ENCODE data around the gene SNRK.

Gene SNRK

DNA sequence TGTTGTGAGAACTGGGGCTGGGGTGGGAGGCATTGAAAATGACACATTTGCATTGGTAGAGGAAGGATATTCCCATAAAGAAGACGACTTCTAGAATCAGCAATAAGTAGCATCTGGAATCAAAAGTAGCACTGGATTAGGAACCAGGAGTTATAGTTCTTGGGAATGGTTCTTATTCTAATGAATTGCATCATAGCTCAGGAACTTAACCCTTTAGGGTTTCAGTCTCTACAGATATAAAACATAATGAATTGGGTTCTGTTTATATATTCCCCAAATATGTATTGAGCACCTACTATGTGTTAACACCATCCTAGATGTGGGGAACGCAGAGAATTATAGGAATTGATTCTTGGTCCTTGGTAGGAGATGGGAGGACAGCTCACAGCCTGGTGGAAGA lies 16.3 kb upstream of the SNRK start:
- DNase-seq, result no peak

DNA sequence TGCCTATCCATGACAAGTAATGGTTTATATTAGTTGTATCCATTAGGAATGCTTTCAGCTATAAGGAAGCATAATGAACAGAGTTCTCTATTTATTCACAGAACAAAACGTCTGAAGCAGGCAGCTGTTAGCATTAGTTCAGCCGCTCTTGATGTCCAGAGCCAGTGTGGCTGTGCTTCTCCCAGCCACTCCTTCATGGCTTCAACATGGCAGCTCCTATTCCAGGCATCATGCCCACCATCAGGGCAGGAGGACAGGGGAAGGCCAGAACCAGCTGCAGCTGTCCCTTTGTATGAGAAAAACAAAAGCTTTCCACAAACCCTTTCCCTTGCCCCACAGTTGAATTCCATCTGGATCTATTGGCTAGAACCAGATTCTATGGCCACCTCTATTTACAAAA lies 12.9 kb upstream of the SNRK start:
- no peak for DNase-seq

DNA sequence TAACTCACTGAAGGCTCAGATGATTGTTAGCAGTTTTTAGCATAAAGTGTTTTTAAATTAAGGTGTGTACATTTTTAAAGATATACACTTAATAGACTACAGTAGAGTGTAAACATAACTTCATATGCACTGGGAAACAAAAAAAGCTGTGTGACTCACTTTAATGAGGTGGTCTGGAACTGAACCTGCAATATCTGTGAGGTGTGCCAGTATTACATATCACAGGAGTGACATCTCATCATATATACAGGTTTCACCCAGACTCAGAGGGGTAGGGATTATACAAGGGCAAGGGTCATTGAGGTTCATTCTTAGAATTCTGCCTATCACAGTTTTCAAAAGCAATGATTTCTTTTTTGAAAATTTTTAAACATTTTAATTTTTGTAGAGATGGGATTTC lies 7.3 kb upstream of the SNRK start:
- no peak for DNase-seq

DNA sequence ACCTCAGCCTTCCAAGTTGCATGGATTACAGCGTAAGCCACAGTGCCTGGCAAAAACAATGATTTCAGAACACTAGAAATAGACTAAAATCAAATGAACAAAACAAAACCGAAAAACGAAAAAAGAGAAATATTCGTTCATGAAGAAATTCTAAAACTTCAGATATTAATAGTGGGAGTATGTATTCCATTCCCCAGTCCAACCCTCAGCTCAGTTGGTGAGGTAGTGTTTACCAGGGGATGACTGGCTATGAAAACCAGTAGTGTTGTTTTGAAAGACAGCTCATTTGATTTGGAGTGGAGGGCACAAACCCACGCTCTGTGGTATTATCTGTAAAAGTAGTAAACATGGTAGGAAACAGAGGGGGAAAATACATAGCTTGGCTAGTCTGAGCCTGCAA lies 6.8 kb upstream of the SNRK start:
- DNase-seq, result no peak

DNA sequence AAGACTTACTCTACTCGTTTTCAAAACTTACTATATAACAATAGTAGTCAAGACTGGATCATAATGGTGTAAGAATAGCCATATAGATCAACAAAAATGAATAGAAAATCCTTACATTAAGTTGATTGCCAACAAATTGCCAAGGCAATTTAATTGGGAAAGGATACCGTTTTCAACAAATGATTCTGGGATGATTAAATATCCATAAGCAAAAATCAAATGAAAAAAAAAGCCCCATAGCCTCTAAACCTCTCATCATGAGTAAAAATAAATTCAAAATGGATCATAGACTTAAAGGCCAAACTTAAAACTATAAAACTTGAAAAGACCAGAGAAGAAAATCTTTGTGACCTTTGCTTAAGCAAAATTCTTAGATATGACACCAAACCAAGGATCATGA lies 5.3 kb upstream of the SNRK start:
- DNase-seq, result no peak

DNA sequence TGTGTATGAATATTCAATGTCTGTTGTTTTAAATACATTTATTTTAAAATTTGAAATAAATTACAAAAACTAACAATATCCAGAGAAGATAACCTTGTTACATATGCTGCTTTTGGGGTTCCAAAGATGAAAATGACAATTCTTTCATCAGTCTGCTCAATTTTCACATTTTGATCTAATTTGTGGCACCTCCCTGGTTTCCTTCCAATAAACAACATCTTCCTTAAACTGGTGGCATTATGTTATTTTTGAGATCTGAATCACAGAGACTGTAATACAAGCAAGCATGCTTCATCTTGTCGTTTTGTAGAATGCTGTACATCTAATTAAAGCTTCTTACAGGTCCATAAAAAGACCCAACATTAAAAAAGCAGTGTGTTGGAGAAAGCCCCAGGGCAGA lies 2.2 kb upstream of the SNRK start:
- DNase-seq, result no peak

DNA sequence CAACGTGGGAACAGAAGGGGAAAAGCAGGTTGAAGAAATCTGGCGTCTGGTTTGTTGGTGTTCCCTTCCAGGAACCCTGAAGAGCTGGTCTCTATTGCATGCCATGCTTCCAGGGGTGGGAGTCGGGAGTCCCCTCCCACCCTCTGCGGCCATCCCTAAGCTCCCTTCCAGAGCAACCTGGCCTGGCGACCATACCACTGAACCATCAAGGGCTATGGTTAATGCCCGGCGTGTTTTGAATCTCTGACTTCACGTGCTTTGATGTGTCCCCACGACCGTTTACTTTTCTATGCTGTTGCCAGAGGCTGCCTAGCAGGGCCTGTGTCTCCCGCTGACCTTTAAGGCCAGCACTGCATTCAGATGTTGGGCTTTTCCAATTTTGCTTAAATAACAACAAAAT lies 696 bp upstream of the SNRK start:
- DNase-seq, result no peak

DNA sequence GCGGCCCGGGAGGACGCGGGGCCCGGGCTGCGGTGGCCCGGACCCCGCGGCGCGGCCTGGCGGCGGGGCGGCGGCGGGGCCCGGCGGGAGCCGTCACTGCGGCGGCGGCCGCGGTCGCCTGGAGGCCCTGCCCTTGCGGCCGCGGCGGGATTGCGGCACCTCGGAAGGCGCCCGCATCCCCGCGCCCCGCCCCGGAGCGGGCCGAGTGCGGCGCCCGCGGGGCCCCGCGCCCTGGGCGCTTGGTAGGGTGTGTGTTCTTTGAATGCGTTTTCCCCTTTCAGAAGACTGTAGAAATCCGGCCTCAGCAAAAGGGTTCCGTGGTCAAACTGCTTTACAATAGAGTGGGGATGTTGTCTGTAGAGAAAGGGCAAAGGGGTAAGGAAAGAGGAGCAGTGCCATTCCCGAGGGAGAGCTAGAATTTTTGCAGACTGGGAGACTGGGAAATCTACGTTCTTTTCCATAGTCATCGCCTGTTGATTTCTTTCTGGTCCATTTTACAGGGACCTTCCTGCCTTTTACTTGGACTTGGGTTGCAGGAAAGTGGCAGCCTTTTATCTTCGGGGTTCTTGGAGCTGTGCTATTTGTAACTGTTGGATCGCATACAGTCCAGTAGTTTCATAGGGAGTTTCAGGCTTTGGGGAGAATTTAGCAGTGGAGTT lies 630 bp downstream of the SNRK start:
- DNase-seq, result no peak

DNA sequence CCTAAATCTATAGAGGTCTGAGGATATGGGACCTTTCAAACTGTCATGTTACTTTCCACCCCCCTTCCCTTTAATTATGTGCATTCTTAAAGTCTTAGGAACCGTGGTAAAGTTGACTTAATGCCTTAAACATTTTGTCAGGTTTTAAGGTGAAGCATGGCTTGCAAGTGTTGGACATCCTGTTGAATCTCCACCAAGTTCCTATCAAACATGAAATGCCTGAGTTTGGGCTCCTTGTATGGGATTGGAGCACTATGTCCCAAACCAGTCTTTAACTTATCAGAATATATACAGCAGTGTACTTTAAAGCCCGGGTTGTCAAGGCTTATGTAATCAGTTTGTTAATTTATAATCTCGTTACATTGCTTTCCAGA lies 1.1 kb downstream of the SNRK start:
- DNase-seq, result no peak

DNA sequence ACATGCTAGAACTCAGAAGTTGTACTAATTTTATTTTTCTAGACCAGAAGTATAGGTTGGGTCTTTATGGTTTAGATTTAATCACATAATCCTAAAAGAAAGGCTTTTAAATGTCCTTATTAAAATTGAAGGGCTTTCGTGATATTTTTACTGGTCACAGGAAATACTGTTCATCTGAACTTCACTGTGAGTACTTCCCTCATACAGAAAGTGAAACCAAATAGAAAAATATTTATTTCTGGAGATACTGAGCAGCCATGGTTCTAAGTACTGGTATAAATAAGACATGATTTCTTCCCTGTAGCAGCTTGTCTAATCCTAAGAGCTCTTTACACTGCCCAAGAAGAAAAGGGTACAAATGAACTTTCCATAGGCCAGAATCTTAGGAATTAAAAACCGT lies 2.0 kb downstream of the SNRK start:
- DNase-seq, result no peak

DNA sequence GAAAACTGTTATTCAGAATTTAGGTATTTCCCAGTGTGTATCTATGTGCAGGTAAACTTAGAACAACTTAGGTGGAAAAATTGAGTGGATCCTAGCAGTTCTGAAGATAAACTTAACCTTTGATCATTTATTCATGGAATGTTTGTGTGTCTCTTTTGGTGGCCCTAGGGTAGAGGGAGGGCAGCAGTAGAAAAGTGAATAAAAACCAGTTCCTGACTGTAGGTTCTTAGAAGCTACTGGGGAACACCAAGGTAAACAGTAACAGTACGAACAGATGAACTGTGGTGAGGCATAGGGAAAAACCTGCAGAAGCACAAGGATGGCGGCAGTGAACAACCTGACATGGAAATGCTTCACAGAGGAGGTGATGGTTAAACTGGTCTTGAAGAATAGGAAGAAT lies 2.5 kb downstream of the SNRK start:
- DNase-seq, result no peak

DNA sequence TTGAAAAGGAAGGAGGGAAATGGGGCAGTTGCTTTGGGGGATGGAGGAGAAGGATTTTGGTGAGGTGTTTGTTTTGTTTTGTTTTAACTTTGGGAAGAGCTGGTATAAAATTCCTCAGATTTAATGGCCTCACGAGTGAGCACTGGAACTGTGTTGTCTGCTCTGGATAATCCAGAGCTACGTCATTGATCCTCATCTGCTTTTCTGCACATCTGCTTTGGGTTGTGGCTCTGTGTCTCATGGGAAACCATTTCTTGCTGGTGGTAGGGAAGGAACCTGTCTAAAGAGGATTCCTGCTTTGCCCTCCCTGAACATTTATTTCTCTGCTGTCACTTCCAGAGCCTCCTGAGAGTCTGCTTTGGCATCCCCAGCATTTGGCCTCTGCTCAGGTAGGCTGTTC lies 3.1 kb downstream of the SNRK start:
- no peak for DNase-seq

DNA sequence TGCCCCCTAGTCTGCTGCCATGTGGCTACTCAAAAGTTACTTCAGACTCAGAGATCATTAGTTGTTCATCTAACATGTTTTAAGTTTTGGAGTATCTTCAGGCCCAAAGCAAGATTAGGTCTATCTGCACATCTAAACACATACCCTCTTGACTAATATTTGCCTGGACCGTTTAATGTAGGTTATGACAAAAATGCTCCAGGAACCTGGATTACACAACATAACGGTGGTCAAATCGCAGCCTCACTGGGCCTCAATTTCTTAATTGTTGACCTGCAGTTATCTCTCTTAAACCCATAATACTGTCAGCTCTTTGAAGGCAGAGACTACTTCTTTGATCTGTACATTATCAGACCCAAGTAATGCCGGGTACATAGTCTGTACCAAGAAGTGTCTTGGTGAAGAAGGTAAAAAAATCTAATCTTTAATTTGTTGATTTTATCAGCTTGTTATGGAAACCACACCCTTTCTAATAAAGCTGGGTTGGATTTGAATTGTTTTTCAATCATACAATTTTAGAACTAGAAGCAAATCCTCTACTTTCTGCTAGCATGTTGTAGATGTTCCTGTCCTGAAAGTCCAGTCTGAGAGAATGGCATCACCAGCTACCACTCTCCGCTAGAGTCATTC lies 3.6 kb downstream of the SNRK start:
- no peak for DNase-seq

DNA sequence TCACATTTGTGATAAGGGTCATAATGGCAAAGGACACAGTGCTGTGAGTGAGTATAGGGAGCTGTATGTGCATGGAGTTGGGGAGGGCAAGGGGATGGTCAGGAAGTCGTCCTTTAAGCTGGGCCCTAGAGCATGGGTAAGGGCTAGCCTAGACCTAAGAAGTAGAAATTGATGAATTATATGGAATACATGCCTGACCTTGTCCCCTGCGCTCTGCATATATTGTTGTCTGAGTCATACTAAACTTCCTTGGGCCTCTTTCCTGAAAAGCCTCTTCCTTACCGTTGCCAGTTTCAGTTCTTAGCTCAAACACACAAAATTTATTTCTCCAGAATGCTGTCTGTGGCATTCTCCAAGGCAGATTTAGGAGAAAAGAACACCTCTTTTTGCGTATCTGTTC lies 4.6 kb downstream of the SNRK start:
- no peak for DNase-seq

DNA sequence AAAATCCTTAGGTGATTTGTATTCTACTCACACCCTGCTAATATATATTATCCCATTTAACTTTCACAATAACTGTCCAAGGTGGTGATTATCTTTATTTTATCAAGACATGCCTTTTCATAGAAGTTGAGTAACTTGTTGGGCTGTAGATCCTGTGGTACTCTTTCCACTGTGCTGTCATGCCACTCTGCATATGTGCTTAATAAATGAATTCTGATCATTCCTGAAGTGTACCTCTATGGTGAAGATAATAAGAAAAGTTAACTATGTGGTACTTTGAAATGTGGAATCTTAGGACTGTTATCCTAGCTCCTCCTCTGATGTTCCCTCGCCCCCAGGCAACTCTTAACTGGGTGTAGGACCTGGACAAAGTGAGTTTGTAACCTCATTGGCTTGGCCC lies 5.2 kb downstream of the SNRK start:
- no peak for DNase-seq

DNA sequence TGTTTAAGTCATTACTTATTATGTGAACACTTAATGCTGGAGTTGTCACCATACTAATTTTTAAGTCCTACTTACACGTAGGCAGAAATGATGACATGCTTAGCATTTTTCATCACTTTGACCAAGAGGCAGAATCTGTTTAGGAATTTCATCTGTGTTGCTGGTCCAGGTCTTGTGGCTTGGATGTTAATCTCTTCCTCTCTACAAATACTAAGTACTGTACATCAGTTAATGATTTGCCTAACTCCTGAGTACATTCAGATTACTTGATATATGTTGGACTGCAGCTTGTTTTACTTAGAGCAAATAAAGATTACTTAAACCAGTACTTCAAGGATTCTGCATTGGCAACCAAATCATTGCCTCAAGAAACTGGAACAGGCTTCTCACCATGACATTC lies 8.6 kb downstream of the SNRK start:
- DNase-seq, result no peak

DNA sequence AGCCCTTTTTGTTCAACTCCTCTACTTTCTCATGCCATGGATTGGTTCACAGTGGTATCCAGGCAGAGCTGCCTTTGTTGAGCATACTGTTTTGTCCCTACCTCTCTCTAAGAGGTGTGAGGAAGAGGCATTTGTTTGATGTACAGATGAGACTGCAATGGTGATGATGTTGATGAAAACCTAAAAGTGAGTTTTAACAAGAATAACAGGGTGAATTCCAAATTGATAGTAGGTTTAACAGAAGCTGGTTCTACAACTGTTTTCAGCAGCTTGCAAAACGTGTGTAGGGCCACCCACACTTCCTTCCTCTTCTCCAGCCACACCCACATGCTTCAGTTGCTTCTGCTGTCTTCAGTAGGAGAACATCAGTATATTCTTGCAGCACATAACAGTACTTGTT lies 10.2 kb downstream of the SNRK start:
- DNase-seq, result no peak

DNA sequence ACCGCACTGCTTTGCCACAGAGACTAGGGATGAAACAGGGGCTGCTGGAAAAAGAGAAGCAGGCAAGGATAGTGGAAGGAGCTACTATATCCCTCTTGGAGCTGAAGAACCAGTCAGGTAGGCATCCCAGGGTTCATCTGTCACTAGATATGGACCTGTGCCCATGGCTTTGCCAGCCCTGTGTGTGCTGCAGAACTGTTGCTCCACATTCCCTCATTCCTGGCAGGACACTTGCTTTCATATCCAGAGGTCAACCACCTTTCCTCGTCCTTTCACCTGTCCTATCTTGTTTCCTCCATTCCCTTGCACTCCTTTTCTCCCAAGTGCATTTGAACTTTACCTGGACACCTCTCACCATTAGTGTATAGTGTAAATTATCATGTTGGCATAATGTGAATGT lies 12.0 kb downstream of the SNRK start:
- DNase-seq, result no peak

DNA sequence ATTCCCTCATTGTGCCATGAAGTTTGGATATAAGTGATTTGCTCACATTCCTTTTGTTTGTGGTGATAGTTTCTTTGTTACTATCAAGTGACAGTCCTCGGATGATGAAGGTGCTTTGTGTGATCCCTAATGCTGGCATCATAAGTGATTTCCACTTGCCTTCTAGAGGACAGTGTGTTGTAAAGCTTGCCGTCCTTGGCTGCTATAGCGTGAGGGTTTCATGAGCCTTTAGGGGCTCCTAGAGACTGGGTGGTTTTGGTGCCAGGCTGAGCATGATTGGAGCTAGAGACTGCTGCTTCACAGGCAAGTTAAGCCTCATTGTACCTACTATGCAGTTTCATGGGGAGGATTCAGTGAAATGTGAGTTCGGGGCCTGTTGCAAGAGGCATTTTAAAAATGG lies 12.4 kb downstream of the SNRK start:
- no peak for DNase-seq

DNA sequence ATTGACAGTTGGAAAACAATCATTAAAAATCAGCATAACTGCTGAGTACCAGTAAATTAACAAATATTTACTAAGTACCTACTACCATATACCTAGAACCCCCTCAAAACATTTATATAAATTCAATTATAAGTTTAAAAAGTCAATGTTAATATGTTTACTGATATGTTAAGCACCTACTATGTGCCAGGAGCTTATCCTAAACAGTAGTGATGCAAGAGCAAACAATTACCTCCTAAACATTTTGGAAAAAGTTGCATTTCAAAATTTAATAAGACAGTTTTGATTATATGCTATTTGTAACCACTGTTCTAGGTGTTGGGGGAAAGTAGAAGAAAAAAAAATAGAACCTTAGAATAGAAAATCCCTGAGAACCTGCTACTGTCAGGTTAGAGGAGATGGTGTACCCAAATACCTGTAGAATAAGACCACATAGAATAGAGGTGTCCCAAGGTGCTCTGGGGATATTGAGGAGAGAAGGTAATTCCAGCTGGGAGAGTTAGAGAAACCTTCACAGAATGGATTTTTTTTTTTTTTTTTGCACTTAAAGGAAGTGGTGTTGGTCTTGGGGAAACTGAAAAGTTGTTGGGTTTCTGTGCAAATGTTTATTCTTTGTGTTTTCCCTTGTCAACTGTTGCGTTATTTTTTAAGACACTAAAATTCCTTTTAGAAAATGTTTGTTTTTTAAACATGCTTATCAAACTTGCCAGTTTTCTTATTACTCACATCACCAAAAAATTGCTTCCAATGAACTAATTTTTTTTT lies 16.0 kb downstream of the SNRK start:
- DNase-seq, result no peak

DNA sequence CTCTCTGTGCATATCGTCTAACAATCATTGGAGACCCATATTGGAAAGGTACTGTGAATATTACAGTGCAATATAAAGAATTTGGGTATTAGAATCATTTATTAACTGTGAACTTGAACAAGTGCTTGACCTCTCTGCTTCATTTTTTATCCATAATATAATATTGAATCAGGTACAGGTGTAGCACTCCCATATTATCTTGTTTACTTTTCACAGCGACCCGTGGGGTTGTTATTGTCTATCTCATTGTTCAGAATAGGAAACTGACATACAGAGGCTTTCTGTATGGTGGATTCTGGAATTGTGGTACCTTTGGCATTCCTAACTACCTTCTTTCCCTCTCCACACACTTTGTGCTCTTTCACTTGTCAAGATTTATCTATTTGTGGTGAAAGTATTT lies 17.8 kb downstream of the SNRK start:
- no peak for DNase-seq

DNA sequence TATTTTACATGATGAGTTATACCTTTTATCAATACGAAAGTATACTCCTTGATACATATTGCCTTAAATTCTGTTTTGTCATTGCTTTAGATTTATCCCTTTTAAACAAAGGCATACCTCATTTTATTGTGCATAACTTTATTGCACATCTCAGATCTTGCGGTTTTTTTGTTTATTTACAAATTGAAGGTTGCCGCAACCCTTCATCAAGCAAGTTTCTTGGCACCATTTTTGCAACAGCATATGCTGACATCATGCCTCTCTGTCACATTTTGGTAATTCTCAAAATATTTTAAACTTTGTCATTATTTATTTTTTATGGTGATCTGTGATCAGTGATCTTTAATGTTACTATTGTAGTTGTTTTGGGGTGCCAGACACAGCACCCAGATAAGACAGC lies 20.9 kb downstream of the SNRK start:
- DNase-seq, result no peak

DNA sequence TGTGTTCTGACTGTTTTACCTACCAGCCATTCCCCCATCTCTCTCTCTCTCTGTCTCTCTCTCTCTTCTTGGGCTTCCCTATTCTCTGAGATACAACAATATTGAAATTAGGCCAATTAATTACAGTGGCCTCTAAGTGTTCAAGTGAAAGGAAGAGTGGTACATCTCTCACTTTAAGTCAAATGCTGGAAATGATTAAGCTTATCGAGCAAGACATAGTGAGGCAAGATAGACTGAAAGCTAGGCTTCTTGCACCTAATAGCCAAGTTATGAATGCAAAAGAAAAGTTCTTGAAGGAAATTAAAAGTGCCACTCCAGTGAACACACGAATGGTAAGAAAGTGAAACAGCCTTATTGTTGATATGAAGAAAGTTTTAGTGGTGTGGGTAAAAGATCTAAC lies 21.3 kb downstream of the SNRK start:
- no peak for DNase-seq
